Panc1 (cell line): ENCODE data around the gene ATP11A. TPM values are rescaled to one million over a fixed set of nuclear protein-coding genes. Genes with fewer than 3 reads are reported as not detected.
"Not testable (repeated sequence)": the region's sequence is repeated elsewhere in the genome, so short reads cannot be mapped to it uniquely, and the experiment has no call there.

ENCODE experiments used
- ATAC-seq: fragments of 200-7000 bp; cut with Tn5 transposase; 2 replicates; pipeline ENCODE4 v1.9.1; 2020; ENCODE audit warnings: mild to moderate bottlenecking, moderate library complexity
- BruUV-seq: library from RNA; stranded (reverse); fragments of 400-500 nt; replicated peaks from 2 replicates; lab custom pipeline; 2021; lab: Mats Ljungman, UMichigan
- CTCF ChIA-PET: fragments of 300-600 bp; sonication (Branson Sonifier 250); formaldehyde crosslinking; loops from one replicate; lab custom pipeline; 2022; ENCODE audit warnings: antibody characterized with exemption; lab: Charles Lee
- POLR2A ChIA-PET: fragments of 300-600 bp; sonication (Branson Sonifier 250); formaldehyde crosslinking; loops from one replicate; lab custom pipeline; 2022; ENCODE audit warnings: antibody characterized with exemption; lab: Charles Lee
- DNase-seq: peaks from one replicate; pipeline ENCODE4 v3.0.0-alpha.2; 2010; ENCODE audit warnings: low read depth, low spot score
- H3K27ac ChIP-seq: 2 replicates; pipeline ENCODE4 v1.5.1; 2011; ENCODE audit warnings: mild to moderate bottlenecking, low read length, inconsistent platforms
- H3K27me3 ChIP-seq: fragments of 200-500 bp; sonication (Bioruptor generic); 2 replicates; pipeline ENCODE4 v1.6.0; 2014; ENCODE audit warnings: low read length, inconsistent platforms; ENCODE audit not compliant: control insufficient read depth, insufficient read depth
- H3K36me3 ChIP-seq: fragments of 200-500 bp; sonication (Bioruptor generic); 2 replicates; pipeline ENCODE4 v1.5.1; 2014; ENCODE audit warnings: inconsistent platforms, mild to moderate bottlenecking, low read length, moderate library complexity; ENCODE audit not compliant: control insufficient read depth, insufficient read depth
- H3K4me1 ChIP-seq: 2 replicates; pipeline ENCODE4 v1.5.1; 2011; ENCODE audit warnings: inconsistent platforms, mild to moderate bottlenecking, low read length, moderate library complexity; ENCODE audit not compliant: control insufficient read depth, insufficient read depth
- H3K4me3 ChIP-seq, 2 experiments: 2 replicates each; pipeline ENCODE4 v1.5.1; 2011 to 2012; ENCODE audit warnings: low read depth in 2 of 2, low read length in 2 of 2, mild to moderate bottlenecking in 2 of 2, inconsistent platforms in 1 of 2, moderate library complexity in 1 of 2
- H3K9me3 ChIP-seq: fragments of 200-500 bp; sonication (Bioruptor generic); 2 replicates; pipeline ENCODE4 v1.5.1; 2014; ENCODE audit warnings: low read depth, mild to moderate bottlenecking, inconsistent platforms, low read length, moderate library complexity; ENCODE audit not compliant: control insufficient read depth, insufficient read depth
- POLR2AphosphoS5 ChIP-seq: IDR thresholded peaks from 2 replicates; pipeline ENCODE4 v1.6.1; 2012; ENCODE audit warnings: mild to moderate bottlenecking, low read depth, low read length, moderate library complexity
- SIN3A ChIP-seq: IDR thresholded peaks from 2 replicates; pipeline ENCODE4 v1.6.1; 2012; ENCODE audit warnings: low read depth, mild to moderate bottlenecking, low read length, moderate library complexity, borderline replicate concordance; ENCODE audit not compliant: insufficient read depth
- TCF7L2 ChIP-seq: IDR thresholded peaks from 2 replicates; pipeline ENCODE4 v1.6.1; 2011; ENCODE audit warnings: mild to moderate bottlenecking, low read depth, low read length, inconsistent platforms
- in situ Hi-C: cut with HindIII; loops from 2 replicates; pipeline ENCODE4 v1.10.0; 2016; ENCODE audit warnings: low sequenced_read_pairs, low pct_unique_long_range_greater_than_20kb
- intact Hi-C: fragments of 100-400 bp; cut with micrococcal nuclease; formaldehyde crosslinking; loops from one replicate; pipeline ENCODE4 v1.10.0; 2022; ENCODE audit not compliant: unreplicated experiment
- total RNA-seq: library from RNA; stranded (reverse); gene quantifications from one replicate; pipeline ENCODE4 v1.2.1, GENCODE V29; 2021; ENCODE audit not compliant: unreplicated experiment
- TF ChIP-seq, protein P1 (sequence below): fragments of 450-650 bp; IDR thresholded peaks from 2 replicates; pipeline ENCODE4 v1.5.1; 2017; ENCODE audit warnings: mild to moderate bottlenecking
- TF ChIP-seq, protein P2 (sequence below), 2 experiments: IDR thresholded peaks; 2 replicates each; pipeline ENCODE4 v1.6.1; 2011 to 2012; ENCODE audit warnings: low read depth in 2 of 2, control low read depth in 1 of 2, low read length in 1 of 2, mild to moderate bottlenecking in 1 of 2, moderate library complexity in 1 of 2; ENCODE audit not compliant: insufficient read depth in 1 of 2

ATP11A gene
- total RNA-seq, 1 experiment from 2014 or later: 85.8 TPM

DNA sequence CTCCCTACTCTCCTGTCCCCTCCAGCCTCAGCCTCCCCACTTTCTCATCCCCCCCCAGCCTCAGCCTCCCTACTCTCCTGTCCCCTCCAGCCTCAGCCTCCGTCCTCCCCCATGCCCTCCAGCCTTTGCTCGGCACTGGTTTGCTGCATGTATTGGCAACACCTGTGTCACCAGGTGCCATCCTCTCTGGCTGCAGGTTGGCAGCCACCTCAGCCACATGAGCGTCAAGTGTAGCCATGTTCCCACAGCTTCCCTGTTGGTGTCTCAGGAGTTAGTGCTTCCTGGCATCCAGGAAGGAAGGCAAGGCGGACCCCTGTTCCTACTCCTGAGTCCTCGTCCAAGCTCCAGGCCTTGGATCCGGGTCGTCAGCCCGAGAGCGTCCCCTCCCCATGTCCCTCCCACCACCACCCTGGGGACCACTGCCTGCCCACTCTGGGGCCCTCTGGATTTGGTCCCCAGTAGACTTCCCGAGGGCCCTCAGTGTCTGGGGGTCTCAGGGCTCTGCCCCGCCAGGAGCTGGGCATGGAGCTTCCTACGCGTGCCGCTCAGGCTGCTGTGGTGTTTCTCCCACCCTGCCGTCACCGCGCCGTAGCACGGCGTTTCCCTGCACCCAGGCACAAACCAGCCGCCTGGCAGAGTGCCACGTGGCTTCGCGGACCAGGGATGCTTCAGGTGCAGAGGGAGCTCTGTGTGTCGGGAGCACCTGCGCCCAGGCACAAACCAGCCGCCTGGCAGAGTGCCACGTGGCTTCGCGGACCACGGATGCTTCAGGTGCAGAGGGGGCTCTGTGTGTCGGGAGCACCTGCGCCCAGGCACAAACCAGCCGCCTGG is 150.8 kb downstream of the ATP11A start:
- no peak overlapping the region for H3K4me3 ChIP-seq
- no peak for DNase-seq
- TF ChIP-seq, protein P1, sequence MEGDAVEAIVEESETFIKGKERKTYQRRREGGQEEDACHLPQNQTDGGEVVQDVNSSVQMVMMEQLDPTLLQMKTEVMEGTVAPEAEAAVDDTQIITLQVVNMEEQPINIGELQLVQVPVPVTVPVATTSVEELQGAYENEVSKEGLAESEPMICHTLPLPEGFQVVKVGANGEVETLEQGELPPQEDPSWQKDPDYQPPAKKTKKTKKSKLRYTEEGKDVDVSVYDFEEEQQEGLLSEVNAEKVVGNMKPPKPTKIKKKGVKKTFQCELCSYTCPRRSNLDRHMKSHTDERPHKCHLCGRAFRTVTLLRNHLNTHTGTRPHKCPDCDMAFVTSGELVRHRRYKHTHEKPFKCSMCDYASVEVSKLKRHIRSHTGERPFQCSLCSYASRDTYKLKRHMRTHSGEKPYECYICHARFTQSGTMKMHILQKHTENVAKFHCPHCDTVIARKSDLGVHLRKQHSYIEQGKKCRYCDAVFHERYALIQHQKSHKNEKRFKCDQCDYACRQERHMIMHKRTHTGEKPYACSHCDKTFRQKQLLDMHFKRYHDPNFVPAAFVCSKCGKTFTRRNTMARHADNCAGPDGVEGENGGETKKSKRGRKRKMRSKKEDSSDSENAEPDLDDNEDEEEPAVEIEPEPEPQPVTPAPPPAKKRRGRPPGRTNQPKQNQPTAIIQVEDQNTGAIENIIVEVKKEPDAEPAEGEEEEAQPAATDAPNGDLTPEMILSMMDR: no peak
- no peak for TF ChIP-seq SIN3A
- no peak for ATAC-seq
- in situ Hi-C loops: no loop called here
- H3K27ac ChIP-seq: no peak overlapping the region
- ChIA-PET POLR2A (no interaction called here), CTCF (interaction anchor here (0.6 kb wide), 1 partner anchor 1356 kb away, joined by 3 read pairs; no protein-coding TSS in a partner anchor)
- no peaks in the 10 kb centered on the region for H3K9me3 ChIP-seq
- intact Hi-C loops: no loop called here
- H3K27me3 ChIP-seq: no peaks in the 10 kb centered on the region
- BruUV-seq: no TSS peak
- H3K4me1 ChIP-seq: no peaks in the 10 kb centered on the region
- no peaks in the 10 kb centered on the region for H3K36me3 ChIP-seq

DNA sequence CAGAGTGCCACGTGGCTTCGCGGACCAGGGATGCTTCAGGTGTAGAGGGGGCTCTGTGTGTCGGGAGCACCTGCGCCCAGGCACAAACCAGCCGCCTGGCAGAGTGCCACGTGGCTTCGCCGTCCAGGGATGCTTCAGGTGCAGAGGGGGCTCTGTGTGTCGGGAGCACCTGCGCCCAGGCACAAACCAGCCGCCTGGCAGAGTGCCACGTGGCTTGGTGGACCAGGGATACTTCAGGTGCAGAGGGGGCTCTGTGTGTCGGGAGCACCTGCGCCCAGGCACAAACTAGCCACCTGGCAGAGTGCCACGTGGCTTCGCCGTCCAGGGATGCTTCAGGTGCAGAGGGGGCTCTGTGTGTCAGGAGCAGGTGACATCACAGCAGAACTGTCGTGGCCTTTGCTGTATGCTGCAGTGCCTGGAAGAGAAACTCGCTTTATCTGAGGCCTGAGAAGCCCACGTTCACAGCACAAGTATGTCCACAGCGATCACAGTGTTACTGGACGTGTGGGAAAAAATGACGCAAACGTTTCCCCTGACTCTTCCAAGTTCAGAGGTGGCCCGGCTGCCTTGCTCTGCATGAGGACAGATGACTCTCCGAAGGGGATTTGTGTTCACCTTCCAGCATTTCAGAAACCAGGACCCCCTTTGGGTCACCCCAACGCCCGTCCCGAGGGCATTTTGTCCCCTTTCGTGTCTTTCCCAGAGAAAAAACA is 151.6 kb downstream of the ATP11A start:
- not testable (repeated sequence) for H3K9me3 ChIP-seq, ATAC-seq

DNA sequence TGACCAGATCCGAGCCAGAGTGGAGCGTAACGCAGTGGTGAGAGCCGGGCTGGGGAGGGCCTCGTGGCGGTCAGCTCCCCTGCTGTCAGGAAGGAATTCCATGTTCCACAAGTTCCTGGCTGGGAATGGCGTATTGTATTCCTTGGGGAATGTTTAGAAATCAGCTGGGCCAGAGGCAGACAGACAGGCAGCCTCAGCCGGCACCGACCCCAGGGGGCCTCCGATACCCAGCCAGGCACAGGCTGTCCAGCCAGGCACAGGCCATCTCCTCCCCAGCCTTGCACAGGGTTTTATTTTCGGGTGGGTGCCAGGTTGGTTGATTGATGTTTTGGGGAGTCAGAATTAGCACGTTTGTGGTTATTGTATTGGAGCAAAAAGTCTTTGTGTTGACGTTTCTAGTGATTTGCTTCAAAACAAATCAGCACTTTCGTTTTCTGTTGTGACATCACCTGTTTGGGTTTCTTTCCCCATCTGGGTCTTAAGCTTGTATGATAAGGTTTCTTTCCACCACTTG is 152.6 kb downstream of the ATP11A start:
- in situ Hi-C loops (no loop called here), intact Hi-C loops (no loop called here)
- H3K4me3 ChIP-seq: no peak overlapping the region
- ATAC-seq (no peak), DNase-seq (no peak)
- no peaks in the 10 kb centered on the region for H3K9me3 ChIP-seq
- TF ChIP-seq, protein P2, sequence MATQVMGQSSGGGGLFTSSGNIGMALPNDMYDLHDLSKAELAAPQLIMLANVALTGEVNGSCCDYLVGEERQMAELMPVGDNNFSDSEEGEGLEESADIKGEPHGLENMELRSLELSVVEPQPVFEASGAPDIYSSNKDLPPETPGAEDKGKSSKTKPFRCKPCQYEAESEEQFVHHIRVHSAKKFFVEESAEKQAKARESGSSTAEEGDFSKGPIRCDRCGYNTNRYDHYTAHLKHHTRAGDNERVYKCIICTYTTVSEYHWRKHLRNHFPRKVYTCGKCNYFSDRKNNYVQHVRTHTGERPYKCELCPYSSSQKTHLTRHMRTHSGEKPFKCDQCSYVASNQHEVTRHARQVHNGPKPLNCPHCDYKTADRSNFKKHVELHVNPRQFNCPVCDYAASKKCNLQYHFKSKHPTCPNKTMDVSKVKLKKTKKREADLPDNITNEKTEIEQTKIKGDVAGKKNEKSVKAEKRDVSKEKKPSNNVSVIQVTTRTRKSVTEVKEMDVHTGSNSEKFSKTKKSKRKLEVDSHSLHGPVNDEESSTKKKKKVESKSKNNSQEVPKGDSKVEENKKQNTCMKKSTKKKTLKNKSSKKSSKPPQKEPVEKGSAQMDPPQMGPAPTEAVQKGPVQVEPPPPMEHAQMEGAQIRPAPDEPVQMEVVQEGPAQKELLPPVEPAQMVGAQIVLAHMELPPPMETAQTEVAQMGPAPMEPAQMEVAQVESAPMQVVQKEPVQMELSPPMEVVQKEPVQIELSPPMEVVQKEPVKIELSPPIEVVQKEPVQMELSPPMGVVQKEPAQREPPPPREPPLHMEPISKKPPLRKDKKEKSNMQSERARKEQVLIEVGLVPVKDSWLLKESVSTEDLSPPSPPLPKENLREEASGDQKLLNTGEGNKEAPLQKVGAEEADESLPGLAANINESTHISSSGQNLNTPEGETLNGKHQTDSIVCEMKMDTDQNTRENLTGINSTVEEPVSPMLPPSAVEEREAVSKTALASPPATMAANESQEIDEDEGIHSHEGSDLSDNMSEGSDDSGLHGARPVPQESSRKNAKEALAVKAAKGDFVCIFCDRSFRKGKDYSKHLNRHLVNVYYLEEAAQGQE (IDR thresholded peaks at IDR 0.05; ENCODE audit: insufficient read depth in 1 of 2, low read depth in 2 of 2, low read length in 1 of 2): no peak
- no peak for TF ChIP-seq TCF7L2
- TF ChIP-seq SIN3A: no peak
- no peak for TF ChIP-seq POLR2AphosphoS5
- TF ChIP-seq, protein P1: no peak
- BruUV-seq: no TSS peak
- H3K4me1 ChIP-seq: no peaks in the 10 kb centered on the region
- ChIA-PET CTCF (no interaction called here), POLR2A (no interaction called here)
- no peaks in the 10 kb centered on the region for H3K27me3 ChIP-seq
- H3K36me3 ChIP-seq: no peaks in the 10 kb centered on the region
- no peak overlapping the region for H3K27ac ChIP-seq

More for the DNA sequence above, 151.6 kb downstream of the ATP11A start:
- H3K4me1 ChIP-seq, H3K4me3 ChIP-seq, H3K36me3 ChIP-seq, H3K27ac ChIP-seq, CTCF ChIA-PET, in situ Hi-C loops, POLR2A ChIA-PET, DNase-seq, H3K27me3 ChIP-seq, BruUV-seq, intact Hi-C loops: not testable (repeated sequence)
